Sciatic nerve (tissue), 2 donors: ENCODE results near the gene CDH20. TPM values are rescaled to one million over a fixed set of nuclear protein-coding genes. Genes with fewer than 3 reads are reported as not detected.

Experiments used
- ATAC-seq: fragments of 200-7000 bp; cut with Tn5 transposase; one replicate; pipeline ENCODE4 v1.9.1; 2020; ENCODE audit warnings: mild to moderate bottlenecking, moderate library complexity
- DNase-seq: peaks from one replicate; pipeline ENCODE4 v3.0.0-alpha.2; 2020; ENCODE audit warnings: low spot score
- intact Hi-C: fragments of 100-400 bp; cut with DNase I; formaldehyde crosslinking; loops from one replicate; pipeline ENCODE4 v1.14.2; 2022
- total RNA-seq: library from RNA; stranded (reverse); fragmentation: NEBNext Ultra II Directional; extraction: Animal tissue kit (Norgen Biotek cat#: 25700); gene quantifications from one replicate; pipeline ENCODE4 v1.2.1, GENCODE V29; 2021
- donor health status: DM: no; HTN: no; CAD: no.
- donor health status: DM: no; HTN: no; CAD: no.

The CDH20 gene
- total RNA-seq, 1 donor from 2014 or later: 2.4 TPM

DNA sequence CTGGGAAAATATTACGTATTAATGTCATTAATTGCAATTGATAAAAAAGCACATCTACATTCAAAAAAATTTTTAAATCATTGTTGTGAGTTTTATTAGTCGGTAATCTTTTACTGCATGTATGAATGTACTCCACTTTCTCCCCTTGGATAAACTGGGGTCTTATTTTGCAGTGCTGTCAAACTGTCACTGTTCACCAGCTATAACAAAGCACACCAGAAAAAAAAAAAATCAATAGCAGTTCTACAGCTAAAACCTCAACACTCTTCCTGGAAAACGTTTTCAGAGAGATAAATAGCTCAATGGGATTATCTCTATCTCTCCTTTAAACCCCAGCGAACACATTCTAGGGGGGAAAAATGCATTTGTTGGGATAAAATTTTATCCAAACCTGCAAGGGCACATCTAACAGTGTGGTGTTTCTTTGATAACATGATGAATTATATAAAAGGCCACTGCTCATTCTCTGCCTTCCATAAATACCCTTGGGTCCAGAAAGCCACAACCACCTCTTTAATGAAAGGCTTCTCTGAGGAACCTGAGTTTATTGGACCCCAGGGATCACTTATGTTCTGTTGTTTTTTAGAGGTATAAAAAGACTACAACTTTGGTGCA lies 219.9 kb downstream of the CDH20 start:
- intact Hi-C loops: no loop called here
- ATAC-seq (no peak), DNase-seq (no peak)

GRCh38 chr18:61554117-61554776 lies 221.0 kb downstream of the CDH20 start:
- no peak for DNase-seq
- intact Hi-C loops: no loop called here
- ATAC-seq: peak; percentile 32

- ATAC-seq: no peak
- intact Hi-C loops: no loop called here
- no peak for DNase-seq
Observed at GRCh38 chr18:61554946-61555361, 221.7 kb downstream of the CDH20 start.

DNA sequence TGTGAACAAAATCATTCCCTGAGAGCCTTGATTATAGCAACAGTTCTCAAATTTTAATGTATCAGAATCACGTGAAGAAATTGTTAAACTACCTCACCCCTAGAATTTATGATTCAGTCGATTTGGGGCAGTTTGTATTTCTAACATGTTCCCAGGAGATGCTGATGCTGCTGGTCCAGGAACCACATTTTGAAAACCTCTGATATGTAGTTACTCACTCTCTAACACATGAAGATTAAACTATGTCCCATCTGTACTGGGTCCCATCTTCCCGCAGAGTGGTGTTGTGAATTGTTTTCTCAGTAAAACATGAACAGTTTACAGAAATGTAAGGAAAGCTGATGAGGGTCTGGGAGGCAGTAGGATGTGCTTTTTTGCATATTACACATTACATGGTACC lies 223.1 kb downstream of the CDH20 start:
- ATAC-seq (no peak), DNase-seq (no peak)
- intact Hi-C loops: no loop called here

- DNase-seq: no peak
- intact Hi-C loops: no loop called here
- no peak for ATAC-seq
Observed at GRCh38 chr18:61556862-61557261, 223.6 kb downstream of the CDH20 start.

- no peak for ATAC-seq
- no peak for DNase-seq
Observed at GRCh38 chr18:61569176-61569892, 236.1 kb downstream of the CDH20 start.

DNA sequence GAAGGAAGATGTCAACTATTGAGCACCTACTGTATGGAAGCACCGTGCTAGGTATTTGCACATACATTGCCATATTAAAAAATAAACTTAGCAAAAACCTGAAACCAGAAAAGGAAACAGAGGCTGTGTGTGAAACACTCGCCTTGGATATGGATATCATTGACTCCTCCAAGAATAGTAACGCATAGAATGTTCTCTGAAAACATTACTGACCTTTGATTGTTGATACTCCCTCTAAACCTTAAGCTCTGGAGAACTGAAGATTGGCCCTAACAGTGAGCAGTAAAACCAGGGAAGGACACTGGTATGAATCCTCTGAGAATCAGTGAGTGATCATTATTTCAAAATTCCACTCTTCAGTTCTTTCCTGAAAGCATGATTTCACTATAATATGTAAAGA lies 236.8 kb downstream of the CDH20 start:
- intact Hi-C loops: no loop called here
- ATAC-seq (no peak), DNase-seq (no peak)

More at GRCh38 chr18:61569176-61569892, 236.1 kb downstream of the CDH20 start:
- intact Hi-C loops: no loop called here

GRCh38 chr18:61572084-61572655 lies 238.9 kb downstream of the CDH20 start:
- no peak for DNase-seq

DNA sequence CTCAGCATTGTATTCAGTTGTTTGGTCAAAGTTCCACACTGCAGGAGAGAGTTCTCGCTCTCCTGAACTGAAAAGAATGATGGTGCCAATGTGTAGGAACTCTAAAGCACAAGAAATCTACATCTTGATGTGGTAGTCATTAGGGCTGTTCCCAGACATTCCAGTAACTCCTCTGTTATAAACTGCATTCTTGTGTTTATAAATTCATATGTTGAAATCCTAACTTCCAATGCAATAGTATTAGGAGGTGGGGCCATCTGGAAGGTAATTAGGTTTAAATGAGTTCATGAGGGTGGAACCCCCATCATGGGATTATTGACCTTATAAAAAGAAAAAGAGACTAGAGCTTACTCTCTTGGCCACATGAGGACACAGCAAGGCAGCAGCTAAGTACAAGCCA lies 239.6 kb downstream of the CDH20 start:
- intact Hi-C loops: no loop called here
- ATAC-seq (no peak), DNase-seq (no peak)

More at GRCh38 chr18:61572084-61572655, 238.9 kb downstream of the CDH20 start:
- no peak for ATAC-seq
- intact Hi-C loops: no loop called here

DNA sequence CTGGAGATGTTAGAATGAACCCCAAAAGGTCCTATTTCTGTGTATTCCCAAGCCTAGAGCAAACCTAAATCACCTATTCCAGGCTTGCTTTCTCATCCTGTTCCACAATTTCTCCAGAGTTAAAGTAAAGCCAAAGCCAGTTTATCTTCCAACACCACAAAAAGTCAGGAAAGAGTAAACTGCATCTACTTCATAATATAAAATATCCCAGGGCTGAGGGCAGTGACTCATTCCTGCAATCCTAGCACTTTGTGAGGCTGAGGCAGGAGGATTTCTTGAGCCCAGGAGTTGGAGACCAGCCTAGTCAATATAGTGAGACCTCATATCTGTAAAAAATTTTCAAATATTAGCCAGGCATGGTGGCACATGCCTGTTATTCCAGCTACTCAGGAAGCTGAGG lies 241.4 kb downstream of the CDH20 start:
- ATAC-seq: no peak
- intact Hi-C loops: no loop called here

GRCh38 chr18:61575419-61575818 lies 242.2 kb downstream of the CDH20 start:
- intact Hi-C loops: no loop called here
- DNase-seq (no peak), ATAC-seq (no peak)

More for the DNA sequence above, 241.4 kb downstream of the CDH20 start:
- no peak for DNase-seq

DNA sequence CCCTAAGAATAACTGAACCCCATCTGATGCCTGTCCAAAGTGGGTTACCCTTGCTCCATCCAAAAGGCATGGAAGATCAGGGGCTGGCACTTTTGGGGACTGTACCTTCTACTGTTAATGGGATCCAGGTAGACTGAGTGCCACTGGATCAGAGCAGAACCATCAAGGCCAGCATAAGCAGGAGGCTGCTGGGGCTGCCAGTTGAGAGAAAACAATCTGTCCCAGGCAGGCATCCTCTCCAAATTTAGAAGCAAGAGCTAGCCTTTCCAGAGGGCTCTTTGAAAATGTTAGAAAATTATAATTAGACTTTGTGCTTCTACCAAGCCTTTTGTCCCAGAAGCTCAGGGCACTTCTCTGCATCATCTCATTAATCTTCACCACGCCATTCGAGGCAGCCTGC lies 245.6 kb downstream of the CDH20 start:
- DNase-seq (no peak), ATAC-seq (no peak)
- intact Hi-C loops: no loop called here

GRCh38 chr18:61579581-61579980 lies 246.4 kb downstream of the CDH20 start:
- ATAC-seq: no peak
- intact Hi-C loops: no loop called here
- no peak for DNase-seq

DNA sequence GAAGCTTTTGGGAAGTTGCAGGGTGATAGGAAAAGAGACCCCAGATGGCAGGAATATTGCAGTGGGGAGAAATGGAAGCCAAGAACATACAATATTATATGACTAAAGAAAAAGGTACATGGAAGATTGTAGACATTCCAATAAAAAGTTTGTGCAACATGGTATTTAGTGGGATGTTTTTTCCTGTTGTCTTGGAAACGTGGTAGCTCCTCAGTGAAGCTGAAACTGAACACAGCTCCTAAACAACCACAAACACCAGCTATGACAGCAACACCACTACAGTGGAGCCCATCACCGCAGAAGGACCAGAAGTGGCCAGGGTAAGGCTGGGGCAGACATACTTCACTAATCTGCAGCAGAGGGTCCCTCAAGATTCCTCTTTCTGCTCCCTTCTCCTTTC lies 246.8 kb downstream of the CDH20 start:
- ATAC-seq (no peak), DNase-seq (no peak)
- intact Hi-C loops: no loop called here

- DNase-seq (peak; percentile 88), ATAC-seq (peak; percentile 92)
- intact Hi-C loops: no loop called here
Observed at GRCh38 chr18:61581578-61582201, 248.5 kb downstream of the CDH20 start.

DNA sequence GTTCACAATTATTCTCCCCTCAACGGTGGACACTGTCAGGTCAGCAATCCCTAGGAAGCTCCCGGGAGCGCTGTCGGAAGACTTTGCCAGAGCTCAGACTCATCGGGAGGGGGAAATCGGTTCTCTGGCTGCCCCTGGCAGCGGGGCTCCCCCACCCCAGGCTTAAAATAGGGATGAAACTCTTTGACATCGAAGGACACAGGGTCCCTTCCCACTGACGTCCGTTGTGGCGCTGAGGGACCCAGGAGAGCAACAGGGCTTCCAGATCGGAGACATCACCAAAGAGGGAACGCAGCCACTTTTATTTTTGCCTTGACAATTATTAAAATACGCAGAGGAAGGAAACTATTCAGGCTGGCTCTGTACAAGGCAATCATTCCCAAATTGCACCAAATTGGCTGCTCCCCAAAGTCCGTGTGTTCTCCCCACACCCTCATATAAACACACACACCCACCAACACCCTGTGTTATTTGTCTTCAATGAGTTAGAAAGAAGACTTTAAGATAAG lies 249.0 kb downstream of the CDH20 start:
- DNase-seq (no peak), ATAC-seq (peak; percentile 76)
- intact Hi-C loops: no loop called here

- DNase-seq (no peak), ATAC-seq (no peak)
- intact Hi-C loops: no loop called here
Observed at GRCh38 chr18:61583548-61583947, 250.3 kb downstream of the CDH20 start.

GRCh38 chr18:61587865-61588264 lies 254.6 kb downstream of the CDH20 start:
- intact Hi-C loops: no loop called here
- ATAC-seq: peak; percentile 44

GRCh38 chr18:61589053-61589723 lies 256.0 kb downstream of the CDH20 start:
- no peak for DNase-seq
- intact Hi-C loops: no loop called here
- ATAC-seq: no peak

More at GRCh38 chr18:61587865-61588264, 254.6 kb downstream of the CDH20 start:
- DNase-seq: no peak
